HG03196 (cell line): Measurements from ENCODE around the gene UQCC5.

ENCODE experiments used
- ATAC-seq: cut with Tn5 transposase; IDR thresholded peaks from one replicate; pipeline ENCODE4 v1.9.1; 2021; ENCODE audit not compliant: unreplicated experiment

The UQCC5 gene

DNA sequence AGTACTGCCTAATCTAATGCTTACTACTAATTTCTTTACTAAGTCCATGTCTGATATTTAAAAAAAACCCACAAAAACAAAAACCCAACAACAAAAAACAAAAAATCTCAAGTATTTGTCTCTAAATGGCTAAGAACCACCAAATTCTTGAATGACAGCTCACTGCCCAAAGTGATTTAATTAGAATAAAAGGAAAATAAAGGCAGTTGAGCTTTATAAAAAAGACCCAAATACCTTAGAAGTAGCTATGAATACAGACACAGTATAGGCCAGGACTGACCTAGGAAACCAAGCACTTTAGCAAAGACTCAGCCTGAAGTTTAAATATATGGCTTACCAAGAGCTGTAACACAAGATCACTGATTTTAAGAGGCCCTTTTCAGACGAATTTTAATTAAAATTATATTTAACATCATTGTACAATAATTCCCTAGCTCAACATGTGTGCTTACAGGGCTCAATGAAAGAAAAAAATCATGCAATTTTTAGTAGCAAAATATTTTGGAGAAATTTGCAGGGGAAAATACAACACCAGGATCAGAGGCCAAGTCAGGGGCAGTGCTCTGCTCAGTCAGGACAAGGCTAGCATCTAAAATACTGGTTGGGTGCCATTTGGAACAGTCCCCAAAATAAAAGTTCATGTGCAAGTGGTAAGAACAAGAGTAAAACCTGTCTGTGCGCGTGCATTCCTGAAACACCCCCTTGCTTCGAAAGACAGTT lies 24.8 kb downstream of the UQCC5 start:
- ATAC-seq, result no peak

DNA sequence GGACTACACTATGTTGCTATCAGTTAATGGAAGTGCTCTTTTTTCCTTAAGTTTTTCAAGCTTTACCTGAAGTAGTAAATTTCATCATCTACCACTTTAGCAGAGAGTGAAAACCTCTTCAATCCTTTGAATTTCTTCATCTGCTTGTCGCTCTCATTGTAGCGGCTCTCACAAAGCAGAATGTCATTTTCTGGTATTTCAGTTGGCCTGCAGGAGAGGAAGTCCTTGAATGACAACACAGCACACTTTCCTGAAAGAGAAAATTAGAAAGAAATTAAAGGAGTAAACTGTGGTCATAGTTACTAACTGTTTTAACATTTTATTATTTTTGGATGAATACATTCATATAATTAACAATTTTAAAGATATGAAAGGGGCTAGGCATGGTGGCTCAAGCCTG lies 27.6 kb downstream of the UQCC5 start:
- ATAC-seq, result no peak

DNA sequence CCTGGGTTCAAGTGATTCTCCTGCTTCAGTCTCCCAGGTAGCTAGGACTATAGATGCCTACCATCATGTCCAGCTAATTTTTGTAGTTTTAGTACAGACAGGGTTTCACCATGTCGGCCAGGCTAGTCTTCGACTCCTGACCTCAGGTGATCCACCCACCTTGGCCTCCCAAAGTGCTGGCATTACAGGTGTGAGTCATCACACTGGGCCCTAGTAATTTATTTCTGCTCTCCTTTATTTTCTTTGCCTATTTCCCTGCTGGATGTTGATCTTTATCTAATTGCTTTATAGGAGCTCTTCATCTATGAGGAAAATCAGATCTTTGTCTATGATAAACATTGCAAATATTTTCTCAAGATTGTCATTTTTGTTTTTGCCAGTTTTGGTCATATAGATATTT lies 31.7 kb downstream of the UQCC5 start:
- ATAC-seq, result no peak

DNA sequence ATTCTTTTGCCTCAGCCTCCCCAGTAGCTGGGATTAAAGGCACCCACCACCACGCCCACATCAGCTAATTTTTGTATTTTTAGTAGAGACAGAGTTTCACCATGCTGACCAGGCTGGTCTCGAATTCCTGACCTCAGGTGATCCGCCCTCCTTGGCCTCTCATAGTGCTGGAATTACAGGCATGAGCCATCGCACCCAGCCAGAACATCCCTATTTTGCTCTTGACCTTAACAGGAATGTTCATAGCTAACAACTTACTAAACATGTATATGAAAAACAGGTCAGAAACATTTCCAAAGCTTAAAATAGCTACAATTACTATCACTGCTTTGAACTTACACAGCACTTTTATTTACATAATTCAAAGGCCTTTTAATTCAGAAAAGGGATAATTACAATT lies 33.7 kb downstream of the UQCC5 start:
- ATAC-seq, result no peak

DNA sequence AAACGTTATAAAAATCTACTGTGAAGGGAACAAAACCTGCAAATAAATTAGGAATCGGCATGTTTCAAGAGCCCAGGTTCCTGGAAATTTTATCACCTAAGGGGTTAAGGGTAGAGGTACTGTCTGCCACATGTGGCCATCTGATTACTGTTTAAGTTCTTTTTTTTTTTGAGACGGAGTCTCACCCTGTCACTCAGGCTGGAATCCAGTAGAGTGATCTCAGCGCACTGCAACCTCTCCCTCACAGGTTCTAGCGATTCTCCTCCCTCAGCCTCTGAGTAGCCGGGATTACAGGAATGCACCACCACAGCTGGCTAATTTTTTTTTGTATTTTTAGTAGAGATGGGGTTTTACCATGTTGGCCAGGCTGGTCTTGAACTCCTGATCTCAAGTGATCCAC lies 35.8 kb downstream of the UQCC5 start:
- no peak for ATAC-seq

DNA sequence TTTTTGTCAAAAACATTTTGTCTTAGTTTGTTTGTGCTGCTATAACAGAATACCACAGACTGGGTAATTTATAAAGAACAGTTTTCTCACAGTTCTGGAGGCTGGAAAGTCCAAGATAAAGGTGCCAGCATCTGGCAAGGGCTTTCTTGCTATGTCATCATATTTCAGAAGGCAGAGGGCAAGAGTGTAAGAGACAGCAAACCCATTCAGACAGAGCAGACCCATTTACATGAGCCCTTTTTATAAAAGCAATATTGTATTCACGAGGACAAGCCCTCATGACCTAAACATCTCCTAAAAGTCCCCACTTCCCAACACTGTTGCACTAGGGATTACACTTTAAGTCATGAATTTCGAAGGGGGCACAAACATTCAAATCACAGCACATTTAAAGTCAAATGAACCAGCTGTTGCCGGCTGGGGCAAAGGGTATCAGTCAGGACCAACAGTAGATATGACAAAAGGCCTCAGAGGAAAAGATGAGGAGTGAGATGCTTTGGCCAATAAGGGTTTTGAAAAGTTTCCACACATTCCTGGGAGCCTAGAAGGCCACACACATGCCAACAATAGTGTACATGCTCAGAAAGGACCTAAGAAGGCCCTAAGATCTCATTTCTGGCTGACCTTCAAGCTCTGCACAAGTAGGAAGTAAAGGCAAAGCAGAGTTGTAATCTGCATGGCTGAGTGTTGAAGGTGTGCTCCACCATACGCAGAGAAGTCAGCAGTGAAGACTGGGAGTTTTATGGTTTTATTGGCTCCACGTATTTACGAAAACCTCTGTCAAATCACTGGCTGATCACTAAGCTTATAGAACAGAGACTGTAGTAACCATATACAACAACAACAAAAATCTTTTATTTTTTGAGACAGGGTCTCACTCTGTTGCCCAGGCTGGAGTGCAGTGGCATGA lies 37.9 kb downstream of the UQCC5 start:
- ATAC-seq, result no peak
